Caco-2 (cell line): ENCODE measurements around the gene WNK1. TPM values are rescaled to one million over a fixed set of nuclear protein-coding genes. Genes with fewer than 3 reads are reported as not detected.
A peak's percentile ranks its signal among the peaks of the same experiment; 100 is the strongest.

Source experiments
- BruUV-seq: library from RNA; stranded (reverse); fragments of 400-500 nt; replicated peaks from 2 replicates; lab custom pipeline; 2021; lab: Mats Ljungman, UMichigan
- CTCF ChIA-PET: fragments of 300-600 bp; sonication (Branson Sonifier 250); formaldehyde crosslinking; loops from one replicate; lab custom pipeline; 2022; ENCODE audit warnings: antibody characterized with exemption; lab: Charles Lee
- POLR2A ChIA-PET: fragments of 300-600 bp; sonication (Branson Sonifier 250); formaldehyde crosslinking; loops from one replicate; lab custom pipeline; 2022; ENCODE audit warnings: antibody characterized with exemption; lab: Charles Lee
- DNase-seq, 2 experiments: peaks; one replicate each; pipeline versions ENCODE4 v3.0.0 to v3.0.0-alpha.2; 2020 to 2022
- H3K27me3 ChIP-seq: replicated peaks from 2 replicates; pipeline ENCODE4 v1.6.0; 2011; ENCODE audit warnings: low read length; ENCODE audit not compliant: control insufficient read depth, insufficient read depth
- H3K36me3 ChIP-seq: 2 replicates; pipeline ENCODE4 v1.5.1; 2011; ENCODE audit warnings: low read length; ENCODE audit not compliant: control insufficient read depth, insufficient read depth
- H3K4me1 ChIP-seq: fragments of 250-450 bp; sonication (Bioruptor Pico); 2 replicates; pipeline ENCODE4 v1.5.1; 2020; ENCODE audit warnings: mild to moderate bottlenecking
- H3K4me3 ChIP-seq: 2 replicates; pipeline ENCODE4 v1.5.1; 2011; ENCODE audit warnings: low read depth, mild to moderate bottlenecking, control low read depth, low read length
- H3K9me3 ChIP-seq: fragments of 250-450 bp; sonication (Bioruptor Pico); 2 replicates; pipeline ENCODE4 v1.5.1; 2020; ENCODE audit warnings: mild to moderate bottlenecking, moderate library complexity
- H3K27ac Mint-ChIP-seq: one replicate; pipeline ENCODE4 v1.8.0; 2022; ENCODE audit warnings: mixed read lengths; ENCODE audit not compliant: unreplicated experiment
- H3K27me3 Mint-ChIP-seq: one replicate; pipeline ENCODE4 v1.8.0; 2022; ENCODE audit warnings: mixed read lengths; ENCODE audit not compliant: insufficient read depth, unreplicated experiment
- H3K36me3 Mint-ChIP-seq: one replicate; pipeline ENCODE4 v1.8.0; 2022; ENCODE audit warnings: mild to moderate bottlenecking, mixed read lengths; ENCODE audit not compliant: insufficient read depth, unreplicated experiment
- H3K4me1 Mint-ChIP-seq: one replicate; pipeline ENCODE4 v1.8.0; 2022; ENCODE audit warnings: low read depth, mixed read lengths; ENCODE audit not compliant: unreplicated experiment
- H3K4me3 Mint-ChIP-seq: one replicate; pipeline ENCODE4 v1.8.0; 2022; ENCODE audit warnings: mild to moderate bottlenecking, moderate library complexity, mixed read lengths; ENCODE audit not compliant: unreplicated experiment
- H3K9me3 Mint-ChIP-seq: one replicate; pipeline ENCODE4 v1.8.0; 2022; ENCODE audit warnings: mixed read lengths; ENCODE audit not compliant: unreplicated experiment
- intact Hi-C: fragments of 100-400 bp; cut with micrococcal nuclease; formaldehyde crosslinking; loops from one replicate; pipeline ENCODE4 v1.10.0; 2022; ENCODE audit not compliant: unreplicated experiment
- total RNA-seq: library from RNA; stranded (reverse); gene quantifications from 2 replicates; pipeline ENCODE4 v1.2.3, GENCODE V29; 2022
- TF ChIP-seq, protein P1 (sequence below), 2 experiments: fragments of 200-600 bp in 1 of 2; IDR thresholded peaks; 1 replicate in 1 of 2; 2 replicates in 1 of 2; pipeline versions ENCODE4 v1.5.1 to v1.8.0; 2011 to 2022; ENCODE audit warnings: antibody characterized with exemption in 1 of 2, control low read depth in 1 of 2, inconsistent platforms in 1 of 2, low read depth in 1 of 2, low read length in 1 of 2, mild to moderate bottlenecking in 1 of 2, moderate library complexity in 1 of 2; ENCODE audit not compliant: insufficient read depth in 1 of 2, severe bottlenecking in 1 of 2, unreplicated experiment in 1 of 2

Gene WNK1
- total RNA-seq, 1 experiment from 2014 or later, result 224 TPM

GRCh38 chr12:830111-830867 lies 77.9 kb downstream of the WNK1 start:
- Histone ChIP-seq H3K9me3 (no peaks in the 10 kb centered on the region), H3K27me3 (no peaks in the 10 kb centered on the region), H3K4me1 (no peaks in the 10 kb centered on the region), H3K36me3 (peaks cover 3% of the 10 kb centered on the region; the same call in 1 of the 2 replicates), H3K4me3 (no peak overlapping the region)
- intact Hi-C loops, result no loop called here
- Mint-ChIP-seq H3K27ac (no peak overlapping the region), H3K27me3 (no peaks in the 10 kb centered on the region), H3K9me3 (no peaks in the 10 kb centered on the region), H3K4me3 (no peak overlapping the region), H3K4me1 (peaks cover 10% of the 10 kb centered on the region), H3K36me3 (peaks cover 41% of the 10 kb centered on the region)
- no peak for DNase-seq
- POLR2A ChIA-PET, result no interaction called here
- TF ChIP-seq, protein P1, sequence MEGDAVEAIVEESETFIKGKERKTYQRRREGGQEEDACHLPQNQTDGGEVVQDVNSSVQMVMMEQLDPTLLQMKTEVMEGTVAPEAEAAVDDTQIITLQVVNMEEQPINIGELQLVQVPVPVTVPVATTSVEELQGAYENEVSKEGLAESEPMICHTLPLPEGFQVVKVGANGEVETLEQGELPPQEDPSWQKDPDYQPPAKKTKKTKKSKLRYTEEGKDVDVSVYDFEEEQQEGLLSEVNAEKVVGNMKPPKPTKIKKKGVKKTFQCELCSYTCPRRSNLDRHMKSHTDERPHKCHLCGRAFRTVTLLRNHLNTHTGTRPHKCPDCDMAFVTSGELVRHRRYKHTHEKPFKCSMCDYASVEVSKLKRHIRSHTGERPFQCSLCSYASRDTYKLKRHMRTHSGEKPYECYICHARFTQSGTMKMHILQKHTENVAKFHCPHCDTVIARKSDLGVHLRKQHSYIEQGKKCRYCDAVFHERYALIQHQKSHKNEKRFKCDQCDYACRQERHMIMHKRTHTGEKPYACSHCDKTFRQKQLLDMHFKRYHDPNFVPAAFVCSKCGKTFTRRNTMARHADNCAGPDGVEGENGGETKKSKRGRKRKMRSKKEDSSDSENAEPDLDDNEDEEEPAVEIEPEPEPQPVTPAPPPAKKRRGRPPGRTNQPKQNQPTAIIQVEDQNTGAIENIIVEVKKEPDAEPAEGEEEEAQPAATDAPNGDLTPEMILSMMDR (IDR thresholded peaks at IDR 0.05; ENCODE audit: insufficient read depth in 1 of 2, low read depth in 1 of 2, low read length in 1 of 2, severe bottlenecking in 1 of 2, unreplicated experiment in 1 of 2), result no peak
- CTCF ChIA-PET, result no interaction called here
- BruUV-seq, result TSS peak; percentile 5

DNA sequence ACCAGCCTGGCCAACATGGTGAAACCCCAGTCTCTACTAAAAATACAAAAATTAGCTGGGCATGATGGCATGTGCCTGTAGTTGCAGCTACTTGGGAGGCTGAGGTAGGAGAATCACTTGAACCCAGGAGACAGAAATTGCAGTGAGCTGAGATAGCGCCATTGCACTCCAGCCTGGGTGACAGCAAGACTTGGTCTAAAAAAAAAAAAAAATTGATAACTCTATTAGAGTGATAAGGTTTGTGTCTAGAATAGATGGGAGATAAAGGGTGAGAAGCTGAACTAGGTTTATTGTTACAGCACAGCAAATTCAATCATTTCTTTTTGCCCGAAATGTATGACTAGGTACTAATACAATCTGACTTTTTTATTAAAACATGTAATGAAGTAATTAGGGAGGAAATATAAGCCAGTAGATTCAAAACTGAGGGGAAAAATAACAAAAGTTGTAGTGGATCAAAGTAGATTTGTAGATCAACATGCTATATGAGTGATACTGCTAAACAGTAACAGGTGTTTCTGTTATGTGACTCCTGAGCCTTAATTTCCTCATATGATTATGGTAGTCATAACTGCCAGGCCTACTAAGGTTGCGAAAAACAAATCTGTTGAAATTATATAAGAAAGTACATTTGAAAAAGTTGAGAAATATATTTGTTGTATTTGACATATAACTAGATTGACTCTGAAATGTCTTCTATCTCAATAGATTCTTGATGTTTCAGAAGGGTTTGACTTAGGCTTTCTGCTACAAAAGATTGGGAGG lies 83.6 kb downstream of the WNK1 start:
- peaks cover 1% of the 10 kb centered on the region; the same call in 1 of the 2 replicates for H3K36me3 ChIP-seq
- TF ChIP-seq, protein P1 (IDR thresholded peaks at IDR 0.05; ENCODE audit: insufficient read depth in 1 of 2, low read depth in 1 of 2, low read length in 1 of 2, severe bottlenecking in 1 of 2, unreplicated experiment in 1 of 2), result no peak
- no TSS peak for BruUV-seq
- CTCF ChIA-PET, result interaction anchor here (0.7 kb wide), 1 partner anchor 114 kb away, joined by 4 read pairs; the partner anchor contains the start of gene RAD52
- POLR2A ChIA-PET, result no interaction called here
- Mint-ChIP-seq H3K4me3 (no peak overlapping the region), H3K27me3 (no peaks in the 10 kb centered on the region), H3K27ac (no peak overlapping the region), H3K4me1 (no peaks in the 10 kb centered on the region), H3K36me3 (peaks cover 31% of the 10 kb centered on the region), H3K9me3 (no peaks in the 10 kb centered on the region)
- DNase-seq, result no peak
- H3K4me1 ChIP-seq, result no peaks in the 10 kb centered on the region
- intact Hi-C loops, result loop anchor here (5.0 kb wide), 1 partner anchor 1966 kb away; no protein-coding TSS in a partner anchor
- no peak overlapping the region for H3K4me3 ChIP-seq
- no peaks in the 10 kb centered on the region for H3K27me3 ChIP-seq
- H3K9me3 ChIP-seq, result no peaks in the 10 kb centered on the region

DNA sequence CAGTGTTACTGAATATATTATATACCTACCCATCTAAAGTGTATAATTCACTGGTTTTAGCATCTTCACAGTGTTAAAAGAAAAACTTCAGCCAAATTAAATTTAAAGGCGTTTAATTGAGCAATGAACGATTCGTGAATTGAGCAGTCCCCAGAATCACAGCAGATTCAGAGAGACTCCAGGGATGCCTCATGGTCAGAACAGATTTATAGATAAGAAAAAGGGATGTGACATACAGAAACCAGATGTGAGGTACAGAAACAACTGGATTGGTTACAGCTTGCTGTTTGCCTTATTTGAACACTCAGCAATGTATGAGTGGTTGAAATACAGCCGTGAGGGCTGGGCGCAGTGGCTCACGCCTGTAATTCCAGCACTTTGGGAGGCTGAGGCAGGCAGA lies 84.6 kb downstream of the WNK1 start:
- CTCF ChIA-PET, result no interaction called here
- peaks cover 1% of the 10 kb centered on the region; the same call in 1 of the 2 replicates for H3K36me3 ChIP-seq
- no peaks in the 10 kb centered on the region for H3K9me3 Mint-ChIP-seq

More for the DNA sequence above, 84.6 kb downstream of the WNK1 start:
- no peak for DNase-seq
- TF ChIP-seq, protein P1 (IDR thresholded peaks at IDR 0.05; ENCODE audit: insufficient read depth in 1 of 2, low read depth in 1 of 2, low read length in 1 of 2, severe bottlenecking in 1 of 2, unreplicated experiment in 1 of 2), result no peak
- Histone ChIP-seq H3K27me3 (no peaks in the 10 kb centered on the region), H3K9me3 (no peaks in the 10 kb centered on the region), H3K4me3 (no peak overlapping the region), H3K4me1 (no peaks in the 10 kb centered on the region)
- intact Hi-C loops, result loop anchor here (5.0 kb wide), 1 partner anchor 1965 kb away; no protein-coding TSS in a partner anchor
- no peaks in the 10 kb centered on the region for H3K4me1 Mint-ChIP-seq
- peaks cover 27% of the 10 kb centered on the region for H3K36me3 Mint-ChIP-seq
- no peaks in the 10 kb centered on the region for H3K27me3 Mint-ChIP-seq
- POLR2A ChIA-PET, result no interaction called here
- H3K4me3 Mint-ChIP-seq, result no peak overlapping the region
- no peak overlapping the region for H3K27ac Mint-ChIP-seq
- no TSS peak for BruUV-seq
